HG02973 (cell line): Measurements from ENCODE around the gene PRR20A.
"Not testable (repeated sequence)": the region's sequence is repeated elsewhere in the genome, so short reads cannot be mapped to it uniquely, and the experiment has no call there.

Experiments used
- ATAC-seq: cut with Tn5 transposase; IDR thresholded peaks from one replicate; pipeline ENCODE4 v1.9.1; 2021; ENCODE audit warnings: moderate library complexity; ENCODE audit not compliant: unreplicated experiment

PRR20A gene

DNA sequence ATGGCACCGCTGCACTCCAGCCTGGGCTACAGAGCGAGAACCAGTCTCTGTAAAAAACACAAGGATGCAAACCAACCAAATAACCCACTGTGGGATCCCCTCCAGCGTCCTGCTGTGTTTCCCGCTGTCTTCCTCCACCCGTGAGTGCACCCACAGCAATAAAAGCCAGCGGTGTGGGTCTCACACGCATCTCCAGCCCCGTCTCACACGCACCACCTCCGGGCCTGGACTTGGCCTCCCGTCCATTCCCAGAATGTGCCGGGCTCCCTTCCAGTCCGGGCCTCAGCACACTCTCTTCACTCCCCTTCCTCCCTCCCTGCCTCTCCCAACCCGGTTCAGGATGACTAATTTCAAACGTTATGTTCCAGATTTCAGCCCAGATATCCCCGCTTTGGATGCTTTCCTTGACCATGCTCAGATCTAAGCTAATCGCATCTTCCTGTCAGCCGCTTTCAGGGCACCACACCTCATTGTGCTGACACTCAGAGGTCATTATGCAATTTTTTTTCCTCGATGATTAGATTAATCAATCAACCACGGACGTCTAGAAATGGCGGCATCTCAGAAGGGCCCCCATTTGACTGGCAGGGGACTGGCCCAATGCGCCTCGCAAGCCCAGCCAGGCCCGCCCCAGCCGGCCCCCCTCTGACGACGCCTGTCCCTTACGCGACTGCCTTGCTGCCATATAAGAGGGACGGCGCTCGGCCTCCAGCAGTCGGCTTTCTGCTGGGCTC, at the start of gene PRR20A:
Gene PRR20A, plus strand, starts transcription at position 684 of the 734 bp plus-strand sequence. CDS start 387 bp downstream, outside the sequence.
- ATAC-seq: not testable (repeated sequence)

DNA sequence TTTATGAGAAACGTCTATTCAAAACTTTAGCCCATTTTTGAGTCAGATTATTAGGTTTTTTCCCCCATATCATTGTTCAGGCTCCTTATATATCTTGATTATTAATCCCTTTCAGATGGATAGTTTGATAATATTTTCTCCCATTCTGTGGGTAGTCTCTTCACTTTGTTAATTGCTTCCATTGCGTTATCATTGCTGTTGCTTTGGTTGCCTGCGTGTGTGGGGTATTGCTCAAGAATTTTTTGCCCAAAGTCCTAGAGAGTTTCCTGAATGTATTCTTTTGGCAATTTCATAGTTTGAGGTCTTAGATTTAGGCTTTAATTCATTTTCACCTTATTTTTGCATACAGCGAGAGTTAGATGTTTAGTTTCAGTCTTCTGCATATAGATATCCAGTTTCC, 25.8 kb upstream of the PRR20A start:
- no peak for ATAC-seq

DNA sequence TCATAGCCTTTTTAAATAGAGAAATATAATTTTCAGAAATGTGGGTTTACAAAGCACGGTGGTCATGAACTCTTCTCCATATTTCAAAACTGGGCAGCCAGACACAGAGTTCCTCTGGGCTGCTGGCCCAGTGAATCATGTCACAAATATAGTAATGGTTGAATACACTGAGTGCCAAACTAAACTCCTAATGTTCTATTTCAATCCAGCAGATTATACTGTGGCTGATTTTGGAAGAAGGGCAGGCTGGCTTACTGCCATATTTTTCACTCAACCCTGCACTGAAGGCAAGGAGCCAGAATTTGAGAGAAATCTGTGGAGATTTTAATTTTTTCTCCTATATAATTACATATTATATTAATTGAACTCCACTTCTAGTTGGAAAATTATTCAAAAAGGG, 17.0 kb upstream of the PRR20A start:
- no peak for ATAC-seq

DNA sequence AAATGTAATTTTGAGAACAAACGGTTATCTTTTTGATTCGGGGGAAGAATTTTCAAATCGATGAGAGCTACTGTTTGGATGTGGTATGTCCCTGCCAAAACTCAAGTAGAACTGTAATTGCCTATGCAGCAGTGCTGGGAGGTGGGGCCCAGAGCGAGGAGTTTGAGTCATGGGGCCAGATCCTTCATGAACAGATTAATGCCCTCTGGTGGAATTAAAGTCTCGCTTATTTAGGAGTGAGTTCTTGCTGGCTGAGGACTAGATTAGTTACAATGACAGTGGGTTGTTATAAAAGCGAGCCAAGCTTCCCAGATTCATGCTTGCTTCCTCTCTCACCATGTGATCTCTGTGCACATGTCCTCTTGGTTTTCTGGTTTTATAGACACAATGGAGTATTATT, 11.8 kb upstream of the PRR20A start:
- ATAC-seq: no peak

DNA sequence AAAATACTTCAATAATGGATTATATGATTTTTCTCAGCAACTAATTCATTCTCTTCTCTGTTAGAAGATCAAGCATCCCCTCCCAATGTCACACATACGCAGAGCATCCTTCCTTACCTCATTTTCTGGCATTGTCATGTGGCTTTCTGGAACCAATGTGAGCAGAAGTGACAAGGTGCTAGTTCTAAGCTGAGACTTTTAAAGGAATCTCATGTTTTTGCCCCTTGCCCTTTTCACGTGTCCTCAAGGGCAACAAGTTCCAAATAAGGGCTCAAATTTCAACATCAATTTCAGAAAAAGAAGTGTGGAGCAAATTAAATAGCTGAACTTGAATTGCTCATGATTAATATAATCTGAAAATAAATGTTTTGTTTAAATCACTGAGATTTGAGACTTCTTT, 4.6 kb upstream of the PRR20A start:
- no peak for ATAC-seq

DNA sequence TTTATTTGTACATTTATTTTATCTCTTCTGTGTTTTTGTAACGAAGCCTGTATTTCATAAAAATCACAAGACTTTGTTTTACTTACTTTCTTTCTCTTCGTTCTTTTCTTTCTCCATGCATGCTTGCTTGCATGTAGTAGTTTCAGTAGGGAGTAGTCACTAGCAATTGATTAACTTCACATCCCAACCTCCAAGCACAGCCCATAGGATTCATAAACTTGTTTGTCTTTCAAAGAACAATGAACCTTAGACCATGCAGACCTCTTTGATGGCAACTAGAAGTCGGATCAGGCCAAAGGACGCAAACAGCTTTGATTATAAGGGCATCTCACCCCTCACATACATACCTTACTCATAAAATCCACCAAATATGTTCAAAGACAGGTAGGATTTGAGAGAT, 3.1 kb upstream of the PRR20A start:
- no peak for ATAC-seq

DNA sequence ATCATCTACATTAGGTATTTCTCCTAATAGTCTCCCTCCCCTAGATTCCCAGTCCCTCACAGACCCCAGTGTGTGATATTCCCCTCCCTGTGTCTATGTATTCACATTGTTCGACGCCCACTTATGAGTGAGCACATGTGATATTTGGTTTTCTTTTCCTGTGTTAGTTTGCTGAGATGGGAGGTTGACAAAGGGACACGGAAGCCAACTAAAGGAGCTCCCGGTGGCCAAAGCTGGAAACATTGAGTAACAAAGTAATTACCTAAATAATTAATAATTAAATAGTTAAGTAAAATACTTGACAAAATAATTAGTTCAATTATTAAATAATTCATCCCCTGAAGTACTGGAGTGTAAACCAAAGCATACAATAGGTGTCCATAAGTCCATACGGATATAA, 1.7 kb upstream of the PRR20A start:
- ATAC-seq: no peak

DNA sequence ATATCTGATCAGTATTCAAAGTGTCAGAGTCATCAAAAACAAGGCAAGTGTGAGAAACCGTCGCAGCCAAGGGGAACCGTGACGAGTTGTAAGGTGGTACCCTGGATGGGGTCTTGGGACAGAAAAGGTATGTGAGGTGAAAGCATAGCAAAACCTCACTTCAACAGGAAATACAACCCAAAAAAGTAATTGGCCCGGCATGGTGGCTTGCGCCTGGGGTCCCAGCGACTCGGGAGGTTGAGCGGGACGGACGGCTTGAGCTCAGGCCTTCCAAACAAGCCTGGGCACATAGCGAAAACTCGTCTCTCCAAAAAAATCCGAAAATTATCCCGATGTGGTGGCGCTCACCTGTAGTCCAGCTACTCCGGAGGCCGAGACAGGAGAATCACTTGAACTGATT, 937 bp upstream of the PRR20A start:
- not testable (repeated sequence) for ATAC-seq

DNA sequence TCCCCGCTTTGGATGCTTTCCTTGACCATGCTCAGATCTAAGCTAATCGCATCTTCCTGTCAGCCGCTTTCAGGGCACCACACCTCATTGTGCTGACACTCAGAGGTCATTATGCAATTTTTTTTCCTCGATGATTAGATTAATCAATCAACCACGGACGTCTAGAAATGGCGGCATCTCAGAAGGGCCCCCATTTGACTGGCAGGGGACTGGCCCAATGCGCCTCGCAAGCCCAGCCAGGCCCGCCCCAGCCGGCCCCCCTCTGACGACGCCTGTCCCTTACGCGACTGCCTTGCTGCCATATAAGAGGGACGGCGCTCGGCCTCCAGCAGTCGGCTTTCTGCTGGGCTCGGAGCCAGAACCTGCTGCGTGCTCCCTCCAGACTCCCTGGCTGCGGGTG, 6.5 kb downstream of the PRR20A start, which contains the start of gene PRR20B:
Gene PRR20B, plus strand, starts transcription at position 301 of the 400 bp plus-strand sequence. CDS start 387 bp downstream, outside the sequence.
- ATAC-seq: not testable (repeated sequence)

DNA sequence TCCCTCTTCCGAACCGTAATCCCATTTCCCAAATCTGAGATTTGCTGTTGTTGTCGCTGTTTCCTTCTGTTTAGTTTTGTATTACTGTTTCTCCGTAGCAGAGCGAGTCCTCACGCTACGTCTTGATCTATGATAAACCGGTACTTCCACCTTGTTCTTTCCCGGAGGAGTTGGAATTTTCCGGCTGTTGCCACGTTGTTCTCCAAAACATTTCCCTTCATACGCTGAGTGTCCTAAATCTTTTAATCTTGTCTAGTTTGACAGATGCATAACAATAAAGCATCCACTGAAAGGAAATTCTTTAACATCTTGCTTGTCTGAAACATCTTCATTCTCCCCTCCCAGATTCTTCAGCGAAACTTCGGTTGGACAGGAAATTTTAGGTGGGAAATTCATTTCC, 7.4 kb downstream of the PRR20A start:
- not testable (repeated sequence) for ATAC-seq

DNA sequence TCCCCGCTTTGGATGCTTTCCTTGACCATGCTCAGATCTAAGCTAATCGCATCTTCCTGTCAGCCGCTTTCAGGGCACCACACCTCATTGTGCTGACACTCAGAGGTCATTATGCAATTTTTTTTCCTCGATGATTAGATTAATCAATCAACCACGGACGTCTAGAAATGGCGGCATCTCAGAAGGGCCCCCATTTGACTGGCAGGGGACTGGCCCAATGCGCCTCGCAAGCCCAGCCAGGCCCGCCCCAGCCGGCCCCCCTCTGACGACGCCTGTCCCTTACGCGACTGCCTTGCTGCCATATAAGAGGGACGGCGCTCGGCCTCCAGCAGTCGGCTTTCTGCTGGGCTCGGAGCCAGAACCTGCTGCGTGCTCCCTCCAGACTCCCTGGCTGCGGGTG, 13.0 kb downstream of the PRR20A start, which contains the start of gene PRR20C:
Gene PRR20C, plus strand, starts transcription at position 301 of the 400 bp plus-strand sequence. CDS start 387 bp downstream, outside the sequence.
- not testable (repeated sequence) for ATAC-seq

DNA sequence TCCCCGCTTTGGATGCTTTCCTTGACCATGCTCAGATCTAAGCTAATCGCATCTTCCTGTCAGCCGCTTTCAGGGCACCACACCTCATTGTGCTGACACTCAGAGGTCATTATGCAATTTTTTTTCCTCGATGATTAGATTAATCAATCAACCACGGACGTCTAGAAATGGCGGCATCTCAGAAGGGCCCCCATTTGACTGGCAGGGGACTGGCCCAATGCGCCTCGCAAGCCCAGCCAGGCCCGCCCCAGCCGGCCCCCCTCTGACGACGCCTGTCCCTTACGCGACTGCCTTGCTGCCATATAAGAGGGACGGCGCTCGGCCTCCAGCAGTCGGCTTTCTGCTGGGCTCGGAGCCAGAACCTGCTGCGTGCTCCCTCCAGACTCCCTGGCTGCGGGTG, 19.6 kb downstream of the PRR20A start, which contains the start of gene PRR20D:
Gene PRR20D, plus strand, starts transcription at position 301 of the 400 bp plus-strand sequence. CDS start 387 bp downstream, outside the sequence.
- ATAC-seq: not testable (repeated sequence)

DNA sequence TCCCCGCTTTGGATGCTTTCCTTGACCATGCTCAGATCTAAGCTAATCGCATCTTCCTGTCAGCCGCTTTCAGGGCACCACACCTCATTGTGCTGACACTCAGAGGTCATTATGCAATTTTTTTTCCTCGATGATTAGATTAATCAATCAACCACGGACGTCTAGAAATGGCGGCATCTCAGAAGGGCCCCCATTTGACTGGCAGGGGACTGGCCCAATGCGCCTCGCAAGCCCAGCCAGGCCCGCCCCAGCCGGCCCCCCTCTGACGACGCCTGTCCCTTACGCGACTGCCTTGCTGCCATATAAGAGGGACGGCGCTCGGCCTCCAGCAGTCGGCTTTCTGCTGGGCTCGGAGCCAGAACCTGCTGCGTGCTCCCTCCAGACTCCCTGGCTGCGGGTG, 26.2 kb downstream of the PRR20A start, which contains the start of gene PRR20E:
Gene PRR20E, plus strand, starts transcription at position 301 of the 400 bp plus-strand sequence. CDS start 387 bp downstream, outside the sequence.
- ATAC-seq: not testable (repeated sequence)

DNA sequence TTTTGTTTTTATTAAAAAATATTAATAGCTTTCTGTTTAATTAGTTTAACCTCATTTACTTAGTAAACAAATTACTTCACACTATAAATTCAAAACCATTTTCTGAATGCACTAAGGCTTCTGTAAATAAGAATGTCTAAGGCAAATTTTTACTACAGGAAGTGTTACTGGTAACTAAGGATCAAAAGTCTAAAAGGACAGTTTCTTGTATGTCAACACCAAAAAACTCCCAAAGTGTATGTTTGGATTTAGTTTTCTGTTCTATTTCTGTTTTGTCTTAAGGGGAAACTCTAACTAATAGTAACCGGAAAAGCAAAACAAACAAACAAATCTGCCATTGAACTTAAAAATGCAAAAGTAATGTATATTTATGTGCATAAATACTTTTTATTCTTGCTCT, 50.9 kb downstream of the PRR20A start:
- no peak for ATAC-seq
